SHP77 (cell line): ENCODE measurements around the gene ARID2.

Experiments used
- DNase-seq, 2 experiments: peaks; one replicate each; lab custom pipeline; 2025; lab: John Stamatoyannopoulos, UW

Gene ARID2

DNA sequence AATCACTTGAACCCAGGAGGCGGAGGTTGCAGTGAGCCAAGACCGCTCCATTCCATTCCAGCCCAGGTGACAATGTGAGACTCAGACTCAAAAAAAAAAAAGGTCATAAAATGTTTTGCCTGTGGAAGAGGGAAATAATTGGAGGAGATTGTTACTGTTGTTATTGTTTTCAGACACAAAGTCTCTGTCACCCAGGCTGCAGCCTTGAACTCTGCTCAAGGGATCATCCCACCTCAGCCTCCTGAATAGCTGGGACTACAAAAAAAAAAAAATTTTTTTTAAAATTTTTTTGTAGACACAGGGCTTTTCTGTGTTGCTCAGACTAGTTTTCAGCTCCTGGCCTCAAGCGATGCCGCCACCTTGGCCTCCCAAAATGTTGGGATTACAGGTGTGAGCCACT is 33.9 kb downstream of the ARID2 start:
- no peak for DNase-seq

GRCh38 chr12:45768194-45768593 is 38.7 kb downstream of the ARID2 start:
- DNase-seq = no peak

GRCh38 chr12:45773747-45774146 is 44.2 kb downstream of the ARID2 start:
- DNase-seq = no peak

- no peak for DNase-seq
Observed at GRCh38 chr12:45774508-45775162, 45.1 kb downstream of the ARID2 start.

DNA sequence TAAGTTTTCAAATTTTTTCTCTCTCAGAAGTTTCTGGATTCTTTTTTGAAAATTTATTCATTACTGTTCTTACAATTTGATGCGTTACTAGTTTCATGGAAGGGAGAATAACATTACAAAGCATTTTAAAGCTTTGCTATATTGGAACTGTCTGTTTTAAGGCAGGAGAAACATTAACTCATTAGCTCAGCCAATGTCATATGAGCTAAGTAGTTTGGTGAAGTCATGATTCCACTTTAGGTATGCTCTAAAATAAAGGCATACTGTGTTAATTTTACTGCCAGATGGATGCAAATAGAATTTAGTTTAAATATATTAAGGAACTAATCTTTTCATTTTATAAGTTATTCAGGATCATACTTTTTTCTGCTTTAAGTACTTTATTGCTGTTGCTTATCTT is 46.0 kb downstream of the ARID2 start:
- no peak for DNase-seq

GRCh38 chr12:45775964-45776363 is 46.5 kb downstream of the ARID2 start:
- DNase-seq = no peak

GRCh38 chr12:45779936-45780335 is 50.4 kb downstream of the ARID2 start:
- no peak for DNase-seq

GRCh38 chr12:45781080-45781479 is 51.6 kb downstream of the ARID2 start:
- DNase-seq = no peak

DNA sequence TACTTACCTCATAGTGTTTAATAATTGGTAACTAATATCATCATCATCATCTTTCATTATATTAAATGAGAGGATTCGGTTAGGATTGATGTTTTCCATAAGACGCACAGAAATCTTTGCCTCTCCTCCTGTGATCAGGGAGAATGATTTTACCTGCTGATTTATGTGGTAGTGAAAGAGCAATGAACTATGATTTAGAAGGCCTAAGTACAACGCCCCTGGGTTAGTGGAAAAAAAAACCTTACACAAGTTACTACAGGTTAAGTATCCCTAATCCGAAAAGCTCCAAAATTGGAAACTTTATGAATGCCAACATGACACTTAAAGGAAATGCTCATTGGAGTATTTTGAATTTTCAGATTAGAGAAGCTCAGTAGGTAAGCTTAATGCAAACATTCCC is 55.8 kb downstream of the ARID2 start:
- DNase-seq = no peak

DNA sequence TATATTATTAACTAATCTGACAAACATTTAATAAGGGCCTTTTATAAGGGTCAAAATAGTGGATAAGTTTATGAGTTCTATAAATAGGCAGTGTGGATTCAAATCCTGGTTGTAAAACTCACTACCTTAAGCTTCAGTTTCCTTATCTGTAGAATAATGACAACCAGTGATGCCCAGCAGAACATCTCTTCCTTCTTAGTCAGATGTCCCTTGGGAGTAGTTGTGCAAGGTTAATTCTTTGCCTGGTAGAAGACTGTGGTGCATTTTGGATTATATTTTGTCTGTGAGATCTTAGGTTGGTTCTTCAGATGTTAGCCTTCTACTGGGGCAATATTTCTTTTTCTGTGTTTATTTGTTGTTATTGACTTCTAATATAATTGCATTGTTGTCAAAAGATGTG is 59.5 kb downstream of the ARID2 start:
- DNase-seq = no peak

GRCh38 chr12:45794422-45794821 is 64.9 kb downstream of the ARID2 start:
- no peak for DNase-seq

DNA sequence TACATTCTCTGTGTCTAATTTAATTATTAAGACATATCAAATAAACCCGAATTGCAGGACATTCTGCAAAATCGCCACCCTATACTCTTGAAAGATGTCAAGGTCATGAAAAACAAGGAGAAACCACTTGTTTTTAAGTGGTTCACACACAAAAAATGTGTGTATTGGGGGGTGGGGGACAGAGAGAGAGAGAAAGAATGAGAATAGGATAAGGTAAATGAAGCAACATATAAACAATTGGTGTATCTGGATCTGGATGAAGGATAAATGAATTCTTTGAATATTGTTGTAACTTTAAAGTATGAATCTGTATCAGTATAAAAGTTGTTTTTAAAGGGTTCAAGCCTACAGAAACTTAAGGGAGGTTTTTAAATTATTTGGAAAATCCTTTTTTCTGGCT is 72.1 kb downstream of the ARID2 start:
- no peak for DNase-seq

DNA sequence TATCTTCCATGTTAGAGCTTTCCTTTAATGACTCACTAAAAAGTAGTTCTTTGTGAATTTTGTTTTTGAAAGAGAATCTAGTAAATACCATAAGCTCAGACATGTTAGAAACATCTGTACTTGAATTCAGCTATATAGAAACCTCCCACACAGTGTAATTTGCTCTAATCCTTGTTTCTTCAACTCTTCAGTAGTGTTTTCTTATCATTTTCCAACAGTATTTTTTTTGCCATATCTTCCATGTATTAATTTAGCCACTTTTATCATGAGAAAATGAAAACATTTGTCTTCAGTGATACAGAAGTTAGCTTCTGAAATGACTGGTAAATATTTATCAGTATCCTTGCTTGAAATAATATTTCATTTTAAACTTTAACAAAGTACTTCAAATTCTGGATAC is 73.6 kb downstream of the ARID2 start:
- no peak for DNase-seq

- no peak for DNase-seq
Observed at GRCh38 chr12:45816652-45817051, 87.1 kb downstream of the ARID2 start.

DNA sequence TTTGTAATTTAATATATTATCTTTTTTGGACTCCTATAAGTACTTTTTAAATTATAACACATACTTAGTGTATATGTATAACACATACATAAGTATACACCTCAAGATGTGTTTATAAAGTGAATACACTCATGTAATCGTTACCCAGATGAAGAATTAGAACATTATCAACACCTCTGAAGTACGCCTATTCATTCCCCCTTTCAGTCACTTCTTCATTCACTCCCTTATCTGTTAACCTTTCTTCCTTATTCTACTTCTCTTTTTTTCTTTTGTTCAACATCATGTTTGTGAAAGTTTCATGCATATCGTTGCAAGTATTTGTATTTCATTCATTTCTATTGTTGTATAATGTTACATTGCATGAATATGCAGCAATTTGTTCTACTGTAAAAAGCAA is 98.5 kb downstream of the ARID2 start:
- DNase-seq = no peak

GRCh38 chr12:45828402-45828801 is 98.9 kb downstream of the ARID2 start:
- no peak for DNase-seq

- no peak for DNase-seq
Observed at GRCh38 chr12:45831590-45831989, 102.1 kb downstream of the ARID2 start.

DNA sequence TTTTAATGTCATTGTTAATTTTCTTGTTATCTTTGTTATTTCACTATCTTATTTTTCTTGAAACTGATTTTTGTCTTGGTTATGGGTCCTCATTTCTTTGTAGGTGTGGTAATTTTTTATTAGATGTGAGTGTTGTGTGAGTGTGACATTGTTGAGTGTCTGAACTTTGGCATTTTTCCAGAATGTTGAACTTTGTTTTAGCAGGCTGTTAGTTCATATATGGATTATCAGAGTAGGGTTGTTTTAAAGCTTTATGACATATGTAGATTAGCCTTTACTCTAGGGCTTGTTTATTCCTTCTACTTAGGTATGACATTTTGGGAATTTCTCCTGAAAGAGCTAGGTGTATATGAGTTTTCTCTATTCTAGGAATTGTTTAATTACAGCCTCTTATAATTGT is 103.9 kb downstream of the ARID2 start:
- no peak for DNase-seq

- DNase-seq = no peak
Observed at GRCh38 chr12:45834809-45835208, 105.3 kb downstream of the ARID2 start.

GRCh38 chr12:45839917-45840316 is 110.4 kb downstream of the ARID2 start:
- no peak for DNase-seq

DNA sequence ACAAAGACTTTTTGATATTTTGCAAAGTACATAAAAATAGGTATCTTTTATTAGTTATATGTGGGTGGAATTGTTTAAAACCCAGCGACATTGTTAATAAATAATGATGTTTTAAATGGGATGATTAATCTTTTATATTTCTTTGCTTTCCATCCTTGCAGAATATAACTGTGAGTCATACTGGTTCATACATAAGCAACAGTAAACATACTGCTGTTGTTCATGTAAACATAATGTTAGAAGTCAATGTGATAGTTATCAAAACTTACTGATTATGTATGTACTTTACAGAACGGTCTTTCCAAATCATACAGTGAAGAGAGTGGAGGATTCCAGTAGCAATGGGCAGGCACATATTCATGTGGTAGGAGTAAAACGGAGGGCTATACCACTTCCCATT is 119.8 kb downstream of the ARID2 start:
- DNase-seq = no peak

DNA sequence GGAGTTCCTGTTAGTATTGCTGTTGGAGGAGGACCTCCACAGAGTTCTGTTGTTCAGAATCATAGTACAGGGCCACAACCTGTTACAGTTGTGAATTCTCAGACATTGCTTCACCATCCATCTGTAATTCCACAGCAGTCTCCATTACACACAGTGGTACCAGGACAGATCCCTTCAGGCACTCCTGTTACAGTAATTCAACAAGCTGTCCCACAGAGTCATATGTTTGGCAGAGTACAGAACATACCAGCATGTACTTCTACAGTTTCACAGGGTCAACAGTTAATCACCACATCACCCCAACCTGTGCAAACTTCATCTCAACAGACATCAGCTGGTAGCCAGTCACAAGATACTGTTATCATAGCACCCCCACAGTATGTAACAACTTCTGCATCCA is 120.8 kb downstream of the ARID2 start:
- DNase-seq = no peak

- DNase-seq = no peak
Observed at GRCh38 chr12:45852508-45852907, 123.0 kb downstream of the ARID2 start.

DNA sequence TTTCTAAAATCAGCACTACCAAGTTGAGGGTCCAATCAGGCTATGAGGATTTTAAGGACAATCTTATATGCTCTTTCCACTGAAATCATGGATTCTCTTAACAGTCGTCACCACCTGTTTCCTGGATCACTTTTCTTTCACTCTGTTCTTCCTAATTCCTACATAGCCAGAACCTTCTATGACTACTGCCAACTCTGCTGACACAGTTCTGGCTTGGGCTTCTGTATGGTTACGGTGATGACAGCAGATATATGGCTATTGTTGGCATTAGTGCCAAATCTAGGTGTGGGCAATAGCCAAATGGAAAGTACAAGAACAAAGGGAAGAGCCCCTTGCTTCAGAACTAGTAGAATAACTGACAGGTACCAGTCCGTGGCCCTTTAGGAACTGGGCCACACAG is 124.0 kb downstream of the ARID2 start:
- no peak for DNase-seq

DNA sequence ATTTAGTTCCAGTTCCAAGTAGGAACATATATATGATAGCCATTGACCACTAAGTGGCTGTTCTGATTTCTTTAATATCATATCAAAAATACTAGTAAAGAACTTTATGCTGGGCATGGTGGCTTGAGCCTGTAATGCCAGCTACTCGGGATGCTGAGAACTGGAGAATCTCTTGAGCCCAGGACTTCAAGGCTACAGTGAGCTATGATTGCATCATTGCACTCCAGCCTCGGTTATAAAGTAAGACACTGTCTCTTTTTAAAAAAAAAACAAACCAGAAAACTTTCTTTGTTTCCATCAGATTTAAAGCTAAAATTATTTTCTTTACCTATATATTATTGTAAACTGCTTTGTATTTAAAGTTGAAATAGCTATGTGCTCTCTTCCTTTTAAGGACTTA is 133.8 kb downstream of the ARID2 start:
- no peak for DNase-seq
